H1 (cell line): ENCODE data around the gene TBKBP1. TPM values are rescaled to one million over a fixed set of nuclear protein-coding genes. Genes with fewer than 3 reads are reported as not detected.

Source experiments
- CTCF ChIA-PET: fragments of 300-600 bp; sonication (Branson Sonifier 250); formaldehyde crosslinking; loops from one replicate; lab custom pipeline; 2021; ENCODE audit not compliant: partially characterized antibody; lab: Charles Lee
- POLR2A ChIA-PET: fragments of 300-600 bp; sonication (Branson Sonifier 250); formaldehyde crosslinking; loops from one replicate; lab custom pipeline; 2021; ENCODE audit warnings: inconsistent platforms; ENCODE audit not compliant: partially characterized antibody; lab: Charles Lee
- DNase-seq, 2 experiments: peaks; one replicate each; pipeline versions ENCODE4 v3.0.0 to v3.0.0-alpha.2; 2010 to 2022; ENCODE audit warnings: low spot score in 2 of 2, low read depth in 1 of 2, mixed read lengths in 1 of 2
- FAIRE-seq: peaks from 2 replicates; lab custom pipeline; 2011; peaks lifted over from hg19 to GRCh38; lab: Jason Lieb, UNC
- H2AFZ ChIP-seq: 2 replicates; pipeline ENCODE4 v1.8.1; 2012; ENCODE audit warnings: low read length, inconsistent platforms
- H2AK5ac ChIP-seq: 2 replicates; pipeline ENCODE4 v1.6.1; 2013; ENCODE audit warnings: low read depth, low read length
- H2BK120ac ChIP-seq: replicated peaks from 2 replicates; pipeline ENCODE3; 2013; ENCODE audit warnings: low read depth, low read length, inconsistent platforms
- H2BK12ac ChIP-seq: 2 replicates; pipeline ENCODE4 v1.6.1; 2013; ENCODE audit warnings: low read depth, low read length
- H2BK15ac ChIP-seq: 2 replicates; pipeline ENCODE4 v1.6.1; 2013; ENCODE audit warnings: low read length
- H2BK20ac ChIP-seq: 2 replicates; pipeline ENCODE4 v1.6.1; 2013; ENCODE audit warnings: low read length
- H2BK5ac ChIP-seq: 2 replicates; pipeline ENCODE4 v1.6.1; 2013; ENCODE audit warnings: low read depth, low read length
- H3K14ac ChIP-seq: 2 replicates; pipeline ENCODE4 v1.6.1; 2013; ENCODE audit warnings: inconsistent platforms; ENCODE audit not compliant: insufficient read length
- H3K18ac ChIP-seq: 2 replicates; pipeline ENCODE4 v1.6.1; 2013; ENCODE audit warnings: low read length; ENCODE audit errors: extremely low read depth
- H3K23ac ChIP-seq: 2 replicates; pipeline ENCODE4 v1.6.1; 2013; ENCODE audit warnings: inconsistent platforms; ENCODE audit not compliant: insufficient read length
- H3K23me2 ChIP-seq: 2 replicates; pipeline ENCODE4 v1.6.1; 2013; ENCODE audit warnings: low read depth, low read length
- H3K27ac ChIP-seq: 2 replicates; pipeline ENCODE4 v1.6.1; 2011; ENCODE audit warnings: low read depth, low read length, inconsistent platforms
- H3K27me3 ChIP-seq, 4 experiments: replicated peaks in 1 of 4; 1 replicate in 1 of 4; 2 replicates in 3 of 4; pipeline versions ENCODE4 v1.6.1 to v1.8.1; 2011 to 2013; ENCODE audit warnings: low read length in 3 of 4, mild to moderate bottlenecking in 3 of 4, inconsistent platforms in 2 of 4, mixed read lengths in 2 of 4, moderate library complexity in 1 of 4; ENCODE audit not compliant: control insufficient read depth in 3 of 4, insufficient read depth in 3 of 4; ENCODE audit errors: extremely low read depth in 1 of 4
- H3K36me3 ChIP-seq, 4 experiments: 2 replicates each; pipeline versions ENCODE4 v1.6.1 to v1.8.1; 2011 to 2013; ENCODE audit warnings: mild to moderate bottlenecking in 4 of 4, low read length in 3 of 4, moderate library complexity in 2 of 4, control low read depth in 1 of 4, inconsistent platforms in 1 of 4; ENCODE audit not compliant: insufficient read depth in 4 of 4, control insufficient read depth in 2 of 4
- H3K4ac ChIP-seq: replicated peaks from 2 replicates; pipeline ENCODE3; 2013; ENCODE audit warnings: low read length, low read depth, mixed read lengths, inconsistent platforms; ENCODE audit not compliant: insufficient read length
- H3K4me1 ChIP-seq, 4 experiments: replicated peaks in 1 of 4; 1 replicate in 1 of 4; 2 replicates in 3 of 4; pipeline versions ENCODE4 v1.6.1 to v1.8.1; 2011 to 2013; ENCODE audit warnings: low read length in 3 of 4, inconsistent platforms in 2 of 4, mixed read lengths in 1 of 4; ENCODE audit not compliant: insufficient read depth in 4 of 4, control insufficient read depth in 3 of 4
- H3K4me2 ChIP-seq, 2 experiments: 2 replicates each; pipeline versions ENCODE4 v1.6.1 to v1.8.1; 2011 to 2013; ENCODE audit warnings: low read depth in 2 of 2, low read length in 2 of 2, control low read depth in 1 of 2, inconsistent platforms in 1 of 2, mild to moderate bottlenecking in 1 of 2; ENCODE audit not compliant: insufficient read depth in 1 of 2
- H3K4me3 ChIP-seq, 4 experiments: fragments of 200-600, 300-600 bp in 1 of 4; sonication (generic), shearing (Covaris generic), sonication (Bioruptor Twin) in 1 of 4; 2 replicates each; pipeline versions ENCODE4 v1.5.1 to v1.8.1; 2011 to 2016; ENCODE audit warnings: low read length in 4 of 4, low read depth in 3 of 4, control low read depth in 2 of 4, inconsistent platforms in 2 of 4, mild to moderate bottlenecking in 2 of 4, mixed read lengths in 1 of 4, moderate library complexity in 1 of 4; ENCODE audit not compliant: insufficient read depth in 2 of 4; ENCODE audit errors: extremely low read depth in 1 of 4
- H3K56ac ChIP-seq: replicated peaks from 2 replicates; pipeline ENCODE3; 2013; ENCODE audit warnings: low read depth, mild to moderate bottlenecking, mixed read lengths, low read length, inconsistent platforms; ENCODE audit not compliant: insufficient read length
- H3K79me1 ChIP-seq: 2 replicates; pipeline ENCODE4 v1.6.1; 2013; ENCODE audit warnings: low read depth, low read length, control low read depth
- H3K79me2 ChIP-seq, 2 experiments: 2 replicates each; pipeline versions ENCODE4 v1.6.1 to v1.8.1; 2012 to 2013; ENCODE audit warnings: low read length in 2 of 2, mild to moderate bottlenecking in 2 of 2, inconsistent platforms in 1 of 2; ENCODE audit not compliant: insufficient read depth in 2 of 2, control insufficient read depth in 1 of 2
- H3K9ac ChIP-seq, 4 experiments: replicated peaks in 1 of 4; 1 replicate in 1 of 4; 2 replicates in 3 of 4; pipeline versions ENCODE4 v1.6.1 to v1.8.1; 2011 to 2013; ENCODE audit warnings: low read depth in 3 of 4, low read length in 3 of 4, control low read depth in 2 of 4, mild to moderate bottlenecking in 2 of 4, moderate library complexity in 2 of 4, inconsistent platforms in 1 of 4; ENCODE audit errors: extremely low read depth in 1 of 4
- H3K9me3 ChIP-seq, 2 experiments: 2 replicates each; pipeline versions ENCODE4 v1.6.1 to v1.8.1; 2012 to 2013; ENCODE audit warnings: mild to moderate bottlenecking in 2 of 2, moderate library complexity in 2 of 2, control low read depth in 1 of 2, inconsistent platforms in 1 of 2, low read depth in 1 of 2, low read length in 1 of 2, mixed read lengths in 1 of 2; ENCODE audit not compliant: insufficient read depth in 2 of 2
- H4K20me1 ChIP-seq, 2 experiments: replicated peaks in 1 of 2; 2 replicates each; pipeline versions ENCODE3 to v1.8.1; 2011 to 2013; ENCODE audit warnings: inconsistent platforms in 2 of 2, low read length in 2 of 2, mild to moderate bottlenecking in 1 of 2; ENCODE audit not compliant: insufficient read depth in 2 of 2, control insufficient read depth in 1 of 2
- H4K5ac ChIP-seq: 2 replicates; pipeline ENCODE4 v1.6.1; 2013; ENCODE audit warnings: low read length, low read depth, mixed read lengths, inconsistent platforms; ENCODE audit not compliant: insufficient read length
- H4K8ac ChIP-seq: 2 replicates; pipeline ENCODE4 v1.8.0; 2013; ENCODE audit warnings: mild to moderate bottlenecking, moderate library complexity, low read length, inconsistent platforms; ENCODE audit not compliant: insufficient read depth; ENCODE audit errors: extremely low read depth
- H4K91ac ChIP-seq: replicated peaks from 2 replicates; pipeline ENCODE3; 2013; ENCODE audit warnings: low read length, mixed read lengths, inconsistent platforms; ENCODE audit not compliant: insufficient read length
- CTBP2 ChIP-seq: IDR thresholded peaks from 2 replicates; pipeline ENCODE4 v1.7.0; 2011; ENCODE audit warnings: borderline replicate concordance, mild to moderate bottlenecking, moderate library complexity, mixed read lengths, low read length; ENCODE audit not compliant: insufficient read depth, insufficient read length
- WGBS, 2 experiments: shearing (Covaris generic) in 1 of 2; methylation state at CpG; one replicate each; pipeline versions ENCODE4 v1.1.6 to v1.1.7; 2013 to 2015; ENCODE audit warnings: low lambda C conversion rate in 2 of 2, mixed read lengths in 2 of 2, inconsistent platforms in 1 of 2, low coverage in 1 of 2, missing lambda C conversion rate in 1 of 2; ENCODE audit not compliant: insufficient replicate concordance in 2 of 2, insufficient coverage in 1 of 2, insufficient read length in 1 of 2; ENCODE audit errors: extremely low coverage in 1 of 2, missing lambda C conversion rate in 1 of 2; 5-methylcytosine and 5-hydroxymethylcytosine counted together
- polyA plus RNA-seq, 7 experiments: library from polyadenylated mRNA; depleted of rRNA in 3 of 7; stranded (reverse) in 5 of 7; unstranded in 2 of 7; fragments of >200 nt in 5 of 7; fragments of 200-250 nt in 2 of 7; gene quantifications; 1 replicate in 5 of 7; 2 replicates in 1 of 7; 4 replicates in 1 of 7; pipeline versions ENCODE4 v1.2.1 to v1.2.3, GENCODE V29; 2011 to 2013; ENCODE audit warnings: missing spikeins in 2 of 7, mixed read lengths in 2 of 7
- total RNA-seq: library from RNA; stranded (reverse); fragmentation: NEBNext Ultra II Directional; extraction: Animal tissue kit (Norgen Biotek cat#: 25700); gene quantifications from 2 replicates; pipeline ENCODE4 v1.2.1, GENCODE V29; 2021

The TBKBP1 gene
- total and polyA plus RNA-seq, 2 of the 8 experiments (the other 6 are each of a cell fraction or from before 2014, with no cell fraction given): 6.3 to 15.1 TPM

GRCh38 chr17:47644324-47644723 is 49.6 kb upstream of the TBKBP1 start:
- ChIA-PET POLR2A (interaction anchor here (0.8 to 46.3 kb wide), 2 partner anchors 38 to 41 kb away, joined by 3 to 1575 read pairs; partner anchors contain the start of gene TBKBP1), CTCF (interaction anchor here (0.7 to 1.6 kb wide), 3 partner anchors 13 to 29 kb away, joined by 3 to 6 read pairs (median 3); no protein-coding TSS in a partner anchor)
- H3K23me2 ChIP-seq: peaks cover 4% of the 10 kb centered on the region
- DNase-seq (no peak), FAIRE-seq (no peak)
- TF ChIP-seq CTBP2: no peak
- no peak overlapping the region for H3K4ac ChIP-seq
- H2BK12ac ChIP-seq: no peak overlapping the region
- no peak overlapping the region for H2BK120ac ChIP-seq
- H4K5ac ChIP-seq: no peak overlapping the region
- H3K18ac ChIP-seq: no peak overlapping the region
- no peak overlapping the region for H2BK20ac ChIP-seq
- WGBS, 2 experiments: 93% methylated on average over 5 of the region's 5 CpGs; no CpG with 5 or more reads in 1 of the 2 experiments
- no peaks in the 10 kb centered on the region for H3K79me1 ChIP-seq
- H3K23ac ChIP-seq: no peak overlapping the region
- no peak overlapping the region for H3K14ac ChIP-seq
- H4K20me1 ChIP-seq: no peaks in the 10 kb centered on the region
- H4K8ac ChIP-seq: no peak overlapping the region; the same call in 1 of the 2 replicates
- peaks cover 0 to 6% of the 10 kb centered on the region in 2 experiments; a peak in 2 of 4 replicates for H3K79me2 ChIP-seq
- H3K9me3 ChIP-seq: no peaks in the 10 kb centered on the region
- H4K91ac ChIP-seq: no peak overlapping the region
- no peak overlapping the region for H2AK5ac ChIP-seq
- no peaks in the 10 kb centered on the region for H3K36me3 ChIP-seq
- H3K4me3 ChIP-seq: no peak overlapping the region
- H3K9ac ChIP-seq: no peak overlapping the region
- no peaks in the 10 kb centered on the region for H3K27me3 ChIP-seq
- no peak overlapping the region for H2BK15ac ChIP-seq
- no peak overlapping the region for H3K4me2 ChIP-seq
- H3K56ac ChIP-seq: no peak overlapping the region
- H2BK5ac ChIP-seq: no peak overlapping the region
- H3K27ac ChIP-seq: no peak overlapping the region
- H3K4me1 ChIP-seq: peaks cover 0 to 2% (median 0%) of the 10 kb centered on the region in 4 experiments; a peak in 4 of 7 replicates
- H2AFZ ChIP-seq: no peak overlapping the region
